HG02884 (cell line): ENCODE results near the gene ANXA9.

ENCODE experiments used
- ATAC-seq: cut with Tn5 transposase; IDR thresholded peaks from one replicate; pipeline ENCODE4 v1.9.1; 2021; ENCODE audit warnings: mild to moderate bottlenecking, moderate library complexity; ENCODE audit not compliant: unreplicated experiment

ANXA9 gene

DNA sequence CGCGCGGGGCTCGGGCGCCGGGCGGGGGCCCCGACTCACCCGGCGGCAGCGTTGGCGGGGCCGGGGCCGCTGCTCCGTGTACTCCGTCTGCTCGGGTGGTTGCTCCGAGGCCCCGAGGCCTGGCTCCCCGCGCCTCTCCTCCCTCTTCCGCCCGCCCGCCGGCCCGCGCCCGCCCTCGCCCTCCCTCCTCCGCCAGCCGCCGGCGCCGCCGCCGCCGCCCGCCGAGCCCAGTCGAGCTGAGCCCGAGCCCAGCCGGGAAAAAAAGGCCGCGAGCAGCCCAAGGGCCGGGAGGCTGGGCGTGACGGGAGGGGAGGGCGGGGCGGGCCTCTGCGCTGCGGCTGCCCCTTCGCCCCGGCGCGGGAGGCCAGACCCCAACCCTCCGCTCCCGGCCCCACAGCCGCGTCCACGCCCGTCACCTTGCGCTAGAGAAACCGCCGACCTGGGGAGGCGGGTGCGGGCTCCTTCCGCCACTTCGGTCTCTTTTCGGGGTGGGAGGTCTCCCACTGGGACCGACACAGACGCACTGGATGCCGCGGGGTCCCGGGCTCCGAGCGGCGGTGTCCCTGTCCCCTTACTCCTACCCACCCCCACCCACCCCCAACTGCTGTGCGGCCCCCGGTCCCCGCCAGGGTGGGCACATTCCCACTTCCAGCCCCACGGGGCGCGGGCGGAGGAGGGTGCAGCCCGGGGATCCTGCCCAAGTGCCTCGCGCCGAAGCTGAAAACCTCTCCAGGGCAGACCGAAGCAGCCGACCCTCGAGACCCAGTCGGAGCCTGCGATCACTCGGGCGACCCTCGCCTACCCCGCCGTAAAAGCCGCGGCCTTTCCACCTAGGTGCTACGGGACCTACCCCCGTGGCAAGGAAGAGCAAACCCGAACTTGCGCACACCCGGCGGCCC, 7.3 kb upstream of the ANXA9 start, which contains the start of gene CERS2:
Gene CERS2 (minus strand): TSS at position 256 of the 899 bp plus-strand sequence. CDS start 5,745 bp downstream, outside the sequence.
- ATAC-seq: peak; percentile 51

DNA sequence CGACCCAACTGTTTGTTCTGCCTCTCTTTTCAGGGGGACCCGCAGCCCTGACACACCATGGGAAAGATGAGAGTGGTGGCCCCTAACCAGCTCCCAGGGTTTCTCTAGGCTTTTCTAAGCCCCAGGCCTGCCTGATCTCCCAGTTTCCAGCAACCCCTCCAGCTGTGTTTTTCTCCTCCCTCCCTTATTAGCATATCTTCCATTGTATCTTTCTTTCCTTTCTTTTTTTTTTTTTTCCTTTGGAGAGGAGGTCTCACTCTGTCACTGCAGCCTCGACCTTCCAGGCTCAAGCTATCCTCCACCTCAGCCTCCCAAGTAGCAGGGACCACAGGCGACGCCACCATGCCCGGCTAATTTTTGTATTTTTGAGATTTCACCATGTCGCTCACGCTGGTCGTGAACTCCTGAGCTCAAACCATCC, 5.7 kb upstream of the ANXA9 start:
- ATAC-seq: no peak

DNA sequence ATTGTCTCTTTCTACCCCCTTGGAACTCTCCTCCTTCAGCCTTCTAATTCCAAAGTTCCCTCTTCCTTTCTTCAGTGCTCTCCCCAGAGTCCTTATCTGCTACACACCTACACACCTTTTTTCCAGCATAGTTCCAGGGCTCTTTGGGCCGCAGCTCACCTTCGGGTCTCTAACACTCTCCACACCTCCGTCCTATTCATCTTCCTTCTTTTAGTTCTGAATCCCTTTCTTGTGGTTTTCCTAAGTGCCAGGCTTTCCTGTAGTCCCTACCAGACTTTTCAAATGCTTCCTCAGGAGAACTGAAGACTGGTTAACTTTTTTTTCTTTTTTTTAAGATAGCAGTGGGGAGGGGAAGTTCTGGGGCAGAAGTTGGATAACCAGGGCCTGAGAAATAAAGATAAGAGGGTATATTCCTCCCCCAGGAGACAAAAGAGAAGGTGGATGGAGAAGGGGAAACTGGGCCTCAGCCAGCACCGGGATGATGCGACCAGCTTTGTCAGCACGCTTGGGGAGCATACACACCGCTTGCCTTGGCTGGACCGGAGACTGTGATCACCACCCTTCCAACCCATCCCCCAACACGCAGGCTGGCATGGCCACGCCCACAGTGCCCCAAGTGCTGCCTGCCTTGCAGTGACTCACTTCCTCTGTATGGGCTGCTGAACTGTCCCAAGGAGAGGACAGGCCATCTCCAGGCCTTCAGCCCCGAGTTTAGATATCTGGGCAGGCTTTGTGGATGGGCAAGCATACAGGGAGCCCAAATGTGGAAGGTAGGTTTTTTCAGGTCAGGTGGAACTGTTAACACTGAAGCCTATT, 5.0 kb upstream of the ANXA9 start:
- ATAC-seq: no peak

DNA sequence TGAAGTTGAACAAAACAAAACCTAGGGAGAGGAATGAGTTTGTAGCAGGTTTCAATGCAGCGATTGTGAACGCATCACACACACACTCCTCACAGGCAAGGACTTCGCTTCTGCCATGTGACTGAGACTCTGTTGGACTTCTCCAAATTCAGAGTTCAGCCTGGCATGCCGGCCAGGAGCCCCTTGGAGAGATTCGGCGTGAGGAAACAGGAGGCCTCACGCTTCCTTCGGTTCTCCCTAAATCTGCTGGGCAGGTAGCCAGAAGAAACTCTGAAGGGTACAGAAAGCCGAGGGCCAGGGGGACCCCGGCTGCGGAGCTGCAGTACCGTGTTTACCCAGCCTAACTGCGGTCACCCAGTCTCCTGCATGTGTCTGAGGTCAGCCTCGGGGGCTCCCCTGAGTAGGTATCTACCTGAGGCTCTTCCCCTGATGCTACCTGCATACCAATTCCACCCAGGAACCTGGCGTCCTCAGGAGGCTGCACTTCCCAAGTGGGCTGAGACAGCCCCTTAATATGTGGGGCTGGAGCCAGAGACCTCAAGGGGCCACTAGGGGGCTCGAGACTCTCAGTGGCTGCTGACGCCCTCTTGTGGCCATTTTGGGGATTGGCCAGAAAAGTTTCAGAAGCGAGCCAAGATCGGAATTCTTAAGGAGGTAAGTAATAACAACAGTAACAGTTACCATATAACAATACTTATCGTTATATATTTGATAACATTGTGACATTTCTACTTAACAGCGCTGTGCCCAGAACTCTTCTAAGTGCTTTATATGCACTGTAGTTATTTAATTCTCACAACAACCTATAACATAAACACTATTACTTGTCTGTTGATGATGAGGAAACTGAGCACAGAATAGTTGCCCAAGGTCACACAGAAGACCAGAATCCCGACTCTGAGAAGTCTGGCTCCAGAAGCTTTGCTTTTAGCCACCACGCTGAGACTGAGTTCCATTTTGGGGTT, 2.7 kb upstream of the ANXA9 start:
- ATAC-seq: no peak

DNA sequence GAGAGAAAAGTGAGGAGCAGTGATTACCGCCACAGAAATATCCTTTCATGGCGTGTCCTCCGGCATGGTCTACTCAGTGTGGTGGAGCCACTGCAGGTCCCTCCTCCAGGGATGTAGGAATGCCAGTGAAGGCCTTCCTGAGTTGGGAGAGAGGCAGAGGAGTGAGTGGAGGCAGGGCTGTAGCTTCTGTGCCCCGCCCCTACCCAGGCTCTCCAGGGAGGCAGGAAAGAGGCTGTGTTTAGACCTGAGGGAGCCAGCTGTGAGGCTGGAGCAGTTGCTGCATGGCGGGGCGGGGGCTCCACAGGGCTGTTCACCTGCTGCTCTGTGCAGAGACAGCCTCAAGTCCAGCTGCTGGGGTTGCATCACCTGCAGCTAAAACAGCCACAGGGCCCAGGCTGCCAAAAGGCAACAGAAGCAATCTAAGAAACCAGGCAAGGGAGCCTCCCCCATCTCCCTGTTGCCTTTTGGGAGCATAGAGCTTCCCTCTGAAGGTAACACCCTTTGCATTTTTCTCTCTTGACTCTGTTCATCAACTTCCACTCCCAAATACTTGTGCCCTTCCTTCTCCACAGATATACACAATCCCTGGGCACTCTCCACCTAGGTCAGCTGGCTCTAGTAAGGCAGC, 801 bp upstream of the ANXA9 start:
- ATAC-seq: no peak

DNA sequence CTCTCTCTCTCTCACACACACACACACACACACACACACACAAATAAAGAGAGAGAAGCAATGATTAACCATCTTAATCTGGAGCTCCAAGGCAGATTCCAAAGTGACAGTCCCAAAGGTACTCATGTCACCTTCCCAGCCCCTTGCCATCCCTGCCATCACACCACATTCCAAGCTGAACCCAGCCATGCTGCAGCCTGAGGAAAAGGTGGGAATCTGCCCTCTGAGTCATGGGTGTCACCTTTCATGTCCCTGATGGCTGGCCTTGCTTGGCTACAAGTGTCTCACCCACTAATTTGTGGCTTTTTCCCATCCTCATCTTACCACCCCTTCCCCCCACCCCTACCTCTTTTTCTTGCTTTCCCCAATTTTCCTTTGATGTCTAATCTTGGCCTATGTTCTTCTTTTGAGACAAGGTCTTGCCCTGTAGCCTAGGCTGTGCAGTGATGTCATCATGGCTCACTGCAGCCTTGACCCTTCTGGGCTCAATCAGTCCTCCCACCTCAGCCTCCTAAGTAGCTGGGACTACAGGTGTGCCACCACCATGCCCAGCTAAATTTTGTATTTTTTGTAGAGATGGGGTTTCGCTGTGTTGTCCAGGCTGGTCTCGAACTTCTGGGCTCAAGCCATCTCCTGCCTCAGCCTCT, 3.2 kb downstream of the ANXA9 start:
- no peak for ATAC-seq

DNA sequence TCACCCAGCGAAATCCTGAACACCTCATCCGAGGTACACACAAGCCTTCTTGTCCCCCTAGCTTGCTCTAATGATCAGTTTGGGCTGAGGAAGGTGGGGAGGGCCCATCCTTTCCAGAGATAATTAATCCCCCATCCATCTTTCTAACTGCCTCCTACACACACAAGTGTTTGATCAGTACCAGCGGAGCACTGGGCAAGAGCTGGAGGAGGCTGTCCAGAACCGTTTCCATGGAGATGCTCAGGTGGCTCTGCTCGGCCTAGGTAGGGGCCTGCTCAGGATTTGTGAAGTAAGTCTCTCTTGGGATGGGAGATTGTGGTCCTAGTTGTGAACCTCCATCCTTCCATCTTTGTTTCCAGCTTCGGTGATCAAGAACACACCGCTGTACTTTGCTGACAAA, 5.8 kb downstream of the ANXA9 start:
- ATAC-seq: no peak

DNA sequence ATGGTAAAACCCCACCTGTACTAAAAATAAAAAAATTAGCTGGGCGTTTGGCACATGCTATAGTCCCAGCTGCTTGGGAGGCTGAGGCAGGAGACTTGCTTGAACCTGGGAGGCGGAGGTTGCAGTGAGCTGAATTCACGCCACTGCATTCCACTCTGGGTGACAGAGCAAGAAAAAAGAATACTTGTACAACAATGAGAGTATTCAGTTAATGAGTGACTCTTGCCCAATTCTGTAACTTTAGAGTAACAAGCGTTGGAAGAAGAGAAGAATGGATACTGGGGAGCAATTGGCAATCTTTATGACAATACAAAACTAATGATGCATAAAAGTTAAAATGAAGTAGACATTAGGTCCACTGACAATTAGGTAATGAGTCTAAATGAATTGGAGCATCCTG, 10.5 kb downstream of the ANXA9 start:
- ATAC-seq: no peak

DNA sequence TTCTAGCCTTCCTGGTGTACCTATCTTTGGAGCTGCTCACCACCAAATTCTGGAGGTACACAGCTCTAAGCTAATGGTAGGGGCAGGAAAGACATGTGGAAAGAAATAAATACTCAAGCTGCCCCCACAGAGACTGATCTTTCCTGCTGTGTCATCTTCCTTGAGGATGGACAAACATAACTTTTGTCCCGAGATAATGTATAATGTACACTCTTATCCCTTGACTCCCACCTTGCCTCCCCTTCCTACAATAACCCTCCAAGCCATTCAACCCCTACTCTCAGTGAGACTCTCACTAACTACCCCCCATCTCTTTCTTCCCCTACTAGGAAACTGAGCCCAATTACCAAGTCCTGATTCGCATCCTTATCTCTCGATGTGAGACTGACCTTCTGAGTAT, 12.2 kb downstream of the ANXA9 start:
- no peak for ATAC-seq

DNA sequence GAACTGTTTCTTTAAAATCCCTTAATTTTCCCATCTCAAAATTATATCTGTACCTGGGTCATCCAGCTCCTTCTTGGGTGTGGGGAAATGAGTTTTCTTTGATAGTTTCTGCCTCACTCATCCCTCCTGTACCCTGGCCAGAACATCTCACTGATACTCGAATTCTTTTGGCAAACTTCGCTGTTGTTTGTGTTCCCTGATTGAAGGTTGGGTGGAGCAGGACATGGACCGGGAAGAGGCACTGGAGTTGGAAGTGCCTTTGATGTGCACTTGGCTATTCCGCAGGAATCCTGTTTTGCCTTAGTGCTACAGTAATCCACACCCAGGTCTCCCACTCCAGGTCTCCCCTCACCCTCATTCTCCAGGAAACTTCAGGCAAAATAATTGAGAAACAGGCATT, 13.4 kb downstream of the ANXA9 start:
- ATAC-seq: no peak

DNA sequence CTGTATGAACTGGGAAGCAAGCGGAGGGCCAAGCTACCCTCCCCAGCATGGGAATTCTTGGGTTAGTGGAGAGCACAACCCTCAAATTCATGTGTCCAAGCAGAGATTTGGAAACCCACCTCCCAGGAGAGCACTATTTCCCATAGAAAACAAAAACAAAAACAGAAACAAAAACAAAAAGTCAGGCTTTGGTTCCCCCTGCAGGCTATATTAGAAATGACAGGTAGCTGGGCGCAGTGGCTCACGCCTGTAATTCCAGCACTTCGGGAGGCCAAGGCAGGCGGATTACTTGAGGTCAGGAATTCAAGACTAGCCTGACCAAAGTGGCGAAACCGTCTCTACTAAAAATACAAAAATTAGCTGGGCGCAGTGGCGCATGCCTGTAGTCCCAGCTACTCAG, 13.8 kb downstream of the ANXA9 start:
- ATAC-seq: no peak

DNA sequence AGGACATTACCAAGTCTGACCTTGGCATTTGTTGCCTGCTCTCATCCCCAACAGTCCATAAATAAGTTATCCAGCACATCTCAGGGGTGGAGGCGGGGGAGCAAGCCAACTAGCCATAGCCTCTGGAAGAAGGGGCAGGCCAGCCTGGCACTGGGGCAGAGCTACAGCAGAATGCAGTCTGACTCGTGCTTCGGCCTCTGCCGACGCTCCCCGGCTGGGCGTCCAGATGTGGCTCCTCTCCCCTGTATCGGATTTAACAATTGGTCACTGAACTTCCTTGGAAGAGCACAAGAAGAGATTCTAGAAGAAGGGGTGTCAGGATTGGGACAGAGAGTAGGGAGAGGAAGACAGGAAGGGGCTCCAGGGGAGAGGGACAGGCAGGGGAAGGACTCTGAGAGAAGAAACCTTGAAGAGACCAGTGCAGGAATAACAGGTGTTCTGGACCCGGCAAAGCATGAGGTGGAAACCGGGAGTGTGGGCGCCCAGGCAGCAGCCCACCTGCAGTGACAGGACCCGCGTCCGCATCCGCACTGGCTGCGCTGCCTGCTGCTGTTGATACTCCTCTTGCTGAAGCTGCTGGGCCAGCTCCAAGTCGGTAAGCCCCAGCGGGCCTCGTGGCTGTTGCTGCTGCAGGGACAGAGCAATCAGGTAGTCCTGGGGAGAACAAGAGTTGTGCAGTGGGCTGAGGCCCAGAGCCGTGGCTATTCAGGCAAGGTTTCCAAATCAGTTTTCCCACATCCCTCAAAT, 15.2 kb downstream of the ANXA9 start:
- ATAC-seq: no peak

DNA sequence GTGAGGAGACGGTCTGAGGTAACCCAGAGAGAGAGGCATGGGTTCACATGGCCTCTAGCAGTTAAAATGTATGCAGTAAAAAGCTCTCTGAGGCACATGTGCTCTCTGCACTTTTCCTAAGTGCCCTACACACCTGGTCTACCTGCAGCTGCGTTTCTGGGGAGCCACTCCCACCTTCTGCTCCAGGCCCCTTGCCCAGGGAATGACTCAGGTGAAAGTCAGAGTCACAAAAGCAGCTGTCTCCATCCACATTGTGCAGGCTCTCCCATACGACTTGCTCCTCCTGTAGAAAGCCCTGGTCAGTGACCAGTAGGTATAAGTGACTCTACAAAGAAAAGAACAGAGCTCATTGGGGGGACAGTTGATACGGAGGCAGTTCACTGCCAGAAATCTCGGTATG, 15.9 kb downstream of the ANXA9 start:
- no peak for ATAC-seq

DNA sequence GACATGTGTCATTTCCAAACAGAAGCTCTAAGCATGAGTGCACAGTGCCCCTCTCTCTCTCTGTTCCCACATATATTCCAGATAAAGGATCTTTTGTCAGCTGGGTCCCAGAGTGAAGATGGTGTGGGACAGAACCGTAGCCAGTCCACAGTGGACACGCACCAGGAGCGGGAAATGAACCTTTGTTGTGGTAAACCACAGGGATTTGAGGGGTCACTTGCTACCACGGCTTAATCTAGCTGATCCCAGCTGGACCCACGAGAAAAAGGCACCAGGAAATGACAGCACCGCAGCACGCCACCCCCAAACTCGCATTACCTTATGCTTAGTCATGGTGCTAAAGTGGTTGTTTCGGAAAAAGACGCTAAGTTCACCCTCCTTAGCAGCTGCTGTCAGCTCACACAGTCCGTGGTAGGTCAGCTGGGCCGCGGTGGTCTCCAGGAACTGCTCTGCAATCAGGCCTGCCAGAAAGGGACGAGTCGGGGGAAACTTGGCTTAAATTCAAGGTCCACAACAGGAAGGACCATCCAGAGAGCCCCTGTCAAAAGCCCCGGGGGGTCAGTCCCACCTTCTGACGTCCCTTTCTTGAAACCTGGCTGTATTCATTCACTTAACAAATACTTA, 17.1 kb downstream of the ANXA9 start:
- ATAC-seq: no peak

DNA sequence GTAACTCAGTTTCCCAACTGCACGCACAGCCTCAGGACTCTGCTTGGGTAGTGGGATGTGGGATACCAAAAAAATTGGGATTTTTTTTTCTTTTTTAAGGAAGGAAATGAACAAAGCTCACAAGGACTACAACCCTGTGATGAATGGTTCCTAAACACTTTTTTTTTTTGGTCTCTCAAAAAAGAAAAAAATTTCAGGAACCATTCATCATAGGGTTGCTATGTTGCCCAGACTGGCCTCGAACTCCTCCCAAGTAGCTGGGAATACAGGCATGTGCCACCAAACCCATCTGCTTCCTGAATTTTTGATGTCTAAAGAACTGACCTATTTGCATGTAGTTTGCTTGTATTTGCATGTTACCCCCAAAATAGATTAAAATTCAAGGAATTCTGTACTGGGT, 17.8 kb downstream of the ANXA9 start:
- ATAC-seq: no peak

DNA sequence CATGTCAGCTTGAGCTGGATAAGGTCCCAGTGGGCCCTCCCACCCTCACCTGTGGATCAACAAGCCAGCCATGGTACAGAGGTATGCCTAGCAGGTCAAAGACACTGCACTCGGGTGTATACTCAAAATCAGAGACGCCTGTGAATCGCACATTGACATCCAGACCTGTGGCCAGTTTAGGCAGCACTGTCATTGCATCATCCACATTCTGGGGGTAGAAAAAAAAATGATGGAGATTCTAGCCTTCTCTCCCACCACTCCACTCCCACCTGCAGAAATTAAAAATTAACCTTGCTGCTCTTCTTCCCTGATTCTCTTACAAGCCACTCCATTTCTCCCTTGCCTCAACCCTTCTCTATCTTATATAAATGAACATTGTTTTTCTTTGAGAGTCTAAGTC, 18.3 kb downstream of the ANXA9 start:
- no peak for ATAC-seq

DNA sequence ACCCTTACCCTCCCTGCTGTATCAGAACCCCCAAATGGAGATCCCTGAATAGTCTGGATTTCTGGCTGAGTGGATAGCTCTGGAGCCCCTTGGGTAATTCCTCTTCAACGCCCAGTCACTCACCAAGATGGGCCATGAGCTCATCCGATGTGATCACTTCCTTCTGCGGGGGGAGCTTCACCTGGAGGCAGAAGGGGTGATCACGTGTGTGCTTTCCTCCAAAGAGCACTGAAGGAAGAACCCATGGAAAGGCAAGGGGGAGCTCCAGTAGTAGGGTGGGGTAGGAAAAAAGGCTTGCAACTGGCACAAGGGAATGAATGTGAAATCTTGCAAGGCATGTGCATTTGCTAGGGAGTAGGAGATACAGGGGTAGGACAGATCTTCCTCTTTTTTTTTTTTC, 19.5 kb downstream of the ANXA9 start:
- no peak for ATAC-seq

DNA sequence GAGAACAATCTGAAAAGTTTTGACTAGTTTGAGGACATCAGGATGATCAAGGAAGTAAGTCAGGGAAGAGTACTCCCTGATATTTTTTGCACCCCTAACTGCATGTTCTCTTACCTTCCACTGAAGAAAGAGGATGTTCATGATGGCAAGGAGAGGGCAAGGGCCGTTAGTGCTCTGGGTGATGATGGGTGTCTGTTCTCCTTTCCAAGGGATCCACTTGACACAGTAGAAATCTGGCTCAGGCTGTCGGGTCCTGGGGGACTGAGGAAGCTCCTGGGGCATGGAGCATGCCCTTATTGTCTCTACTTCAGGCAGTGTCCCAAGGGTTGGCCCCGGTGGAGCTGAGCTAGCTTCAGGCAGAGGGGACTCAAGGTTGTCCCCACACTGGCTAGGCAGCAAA, 20.0 kb downstream of the ANXA9 start:
- ATAC-seq: no peak

DNA sequence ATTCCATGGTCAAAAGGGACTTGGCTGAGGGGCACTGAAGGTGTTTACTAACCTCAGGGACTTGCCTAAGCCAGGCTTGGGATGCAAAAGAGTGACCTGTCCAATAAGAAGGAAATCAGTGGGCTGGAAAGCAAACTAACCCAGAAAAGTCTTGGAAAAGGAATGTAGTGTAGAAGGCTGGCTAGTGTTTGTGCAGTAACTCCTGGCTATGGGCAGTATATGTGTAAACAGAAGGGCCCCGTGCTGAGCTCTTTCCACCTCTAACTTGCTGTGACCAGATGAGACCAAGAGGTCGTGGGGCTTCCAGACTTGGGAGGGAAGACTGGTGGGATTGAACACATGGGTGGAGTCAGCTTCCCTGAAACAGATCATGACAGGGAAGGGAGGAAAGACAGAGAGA, 20.5 kb downstream of the ANXA9 start:
- no peak for ATAC-seq
